ENCODE measurements around the gene RPLP1.

GRCh38 chr15:69484837-69485236, 32.2 kb downstream of the RPLP1 start:
- TF ChIP-seq CTCF (IDR thresholded peaks at IDR 0.05), result no peak
- no peak for TF ChIP-seq EP300 (IDR thresholded peaks at IDR 0.05)
